Upper lobe of left lung (tissue), 6 donors: ENCODE data around the gene PTPN6. TPM values are rescaled to one million over a fixed set of nuclear protein-coding genes. Genes with fewer than 3 reads are reported as not detected.

Source experiments
- ATAC-seq, 2 donors: fragments of 200-7000 bp; cut with Tn5 transposase; one replicate each; pipeline ENCODE4 v1.9.1; 2022; ENCODE audit warnings: mild to moderate bottlenecking in 2 of 2, moderate library complexity in 2 of 2; ENCODE audit not compliant: low FRiP score in 2 of 2
- DNase-seq, 2 donors: peaks; one replicate each; pipeline ENCODE4 v3.0.0-alpha.2; 2019 to 2020
- H3K27ac ChIP-seq, 4 donors: fragments of 200-600 bp; sonication (generic); one replicate each; pipeline ENCODE4 v1.5.1; 2016 to 2019
- H3K27me3 ChIP-seq, 4 donors: fragments of 200-600 bp; sonication (generic); one replicate each; pipeline ENCODE4 v1.5.1; 2017 to 2019
- H3K36me3 ChIP-seq, 4 donors: fragments of 200-600 bp; sonication (generic); one replicate each; pipeline ENCODE4 v1.5.1; 2016 to 2019
- H3K4me1 ChIP-seq, 4 donors: fragments of 200-600 bp; sonication (generic); one replicate each; pipeline ENCODE4 v1.5.1; 2018 to 2019
- H3K4me3 ChIP-seq, 4 donors: fragments of 200-600 bp; sonication (generic); one replicate each; pipeline ENCODE4 v1.5.1; 2017 to 2019; ENCODE audit warnings: mild to moderate bottlenecking in 2 of 4, moderate library complexity in 1 of 4
- H3K9me3 ChIP-seq, 4 donors: fragments of 200-600 bp; sonication (generic); one replicate each; pipeline ENCODE4 v1.5.1; 2018 to 2019
- CTCF ChIP-seq, 6 experiments: fragments of 450-650 bp in 4 of 6; fragments of 200-600 bp in 2 of 6; sonication (generic) in 2 of 6; IDR thresholded peaks; one replicate each; pipeline ENCODE4 v1.5.1; 2016 to 2019; ENCODE audit warnings: antibody characterized with exemption in 6 of 6
- EP300 ChIP-seq, 4 donors: sonication (generic); formaldehyde crosslinking; IDR thresholded peaks; one replicate each; pipeline ENCODE4 v1.5.1; 2017; ENCODE audit warnings: antibody characterized with exemption in 4 of 4, control low read depth in 2 of 4
- POLR2A ChIP-seq, 4 donors: fragments of 450-650 bp; IDR thresholded peaks; one replicate each; pipeline ENCODE4 v1.5.1; 2016 to 2017; ENCODE audit warnings: antibody characterized with exemption in 4 of 4, mild to moderate bottlenecking in 2 of 4
- POLR2AphosphoS5 ChIP-seq, 2 donors: sonication (generic); formaldehyde crosslinking; IDR thresholded peaks; one replicate each; pipeline ENCODE4 v1.5.1; 2017; ENCODE audit warnings: antibody characterized with exemption in 2 of 2
- WGBS, 2 donors: methylation state at CpG; one replicate each; pipeline ENCODE4 v1.1.5; 2017 to 2018; 5-methylcytosine and 5-hydroxymethylcytosine counted together
- total RNA-seq, 6 donors: library from RNA; depleted of rRNA in 4 of 6; stranded (reverse); fragments of >200 nt in 4 of 6; gene quantifications; one replicate each; pipeline versions ENCODE4 v1.1.0 to v1.2.1, GENCODE V29; 2016 to 2021
- donor health status: DM: no; HTN: no; CAD: no; lungs with moderate emphysema.
- donor health status: DM: no; HTN: yes; CAD: no; lungs with severe emphysema.

The PTPN6 gene
- total RNA-seq, 6 donors from 2014 or later, result 56.3 to 215 (median 114) TPM

GRCh38 chr12:6998715-6999451, 47.7 kb downstream of the PTPN6 start:
- TF ChIP-seq POLR2AphosphoS5 (IDR thresholded peaks at IDR 0.05) (no peak), CTCF (IDR thresholded peaks at IDR 0.05) (no peak), POLR2A (IDR thresholded peaks at IDR 0.05) (no peak), EP300 (IDR thresholded peaks at IDR 0.05) (no peak)
- Histone ChIP-seq H3K27me3 (no peaks in the 10 kb centered on the region), H3K4me3 (no peak overlapping the region), H3K36me3 (peaks cover 5 to 38% (median 10%) of the 10 kb centered on the region in 4 donors), H3K4me1 (peaks cover 0 to 13% (median 5%) of the 10 kb centered on the region in 4 donors), H3K27ac (peak overlapping the region in 2 of 4 donors; percentile 2 to 23), H3K9me3 (no peaks in the 10 kb centered on the region)
- peak in 1 of 2 donors; percentile 66 for ATAC-seq
- DNase-seq, result no peak

GRCh38 chr12:7001921-7002591, 50.9 kb downstream of the PTPN6 start:
- ATAC-seq (no peak), DNase-seq (no peak)
- H3K27ac ChIP-seq, result no peak overlapping the region
- TF ChIP-seq EP300 (IDR thresholded peaks at IDR 0.05), result no peak
- 74 to 84% methylated on average over 7 of the region's 7 CpGs for WGBS, 2 donors
- H3K4me1 ChIP-seq, result peaks cover 0 to 19% (median 4%) of the 10 kb centered on the region in 4 donors
- H3K36me3 ChIP-seq, result peaks cover 2 to 31% (median 6%) of the 10 kb centered on the region in 4 donors
- no peaks in the 10 kb centered on the region for H3K27me3 ChIP-seq
- H3K9me3 ChIP-seq, result no peaks in the 10 kb centered on the region
- H3K4me3 ChIP-seq, result no peak overlapping the region

GRCh38 chr12:7004287-7004803, 53.2 kb downstream of the PTPN6 start:
- H3K4me1 ChIP-seq, result peaks cover 13 to 36% (median 22%) of the 10 kb centered on the region in 4 donors
- TF ChIP-seq CTCF (IDR thresholded peaks at IDR 0.05) (no peak), POLR2AphosphoS5 (IDR thresholded peaks at IDR 0.05) (no peak), EP300 (IDR thresholded peaks at IDR 0.05) (no peak), POLR2A (IDR thresholded peaks at IDR 0.05) (no peak)
- no peaks in the 10 kb centered on the region for H3K9me3 ChIP-seq
- no peak overlapping the region for H3K27ac ChIP-seq
- H3K27me3 ChIP-seq, result no peaks in the 10 kb centered on the region
- no peak for ATAC-seq
- H3K4me3 ChIP-seq, result no peak overlapping the region
- DNase-seq, result no peak
- WGBS, 2 donors, result 66 to 88% methylated on average over 2 of the region's 2 CpGs
- H3K36me3 ChIP-seq, result peaks cover 0 to 16% (median under 1%) of the 10 kb centered on the region in 4 donors

GRCh38 chr12:7004840-7005239, 53.7 kb downstream of the PTPN6 start:
- ATAC-seq, result no peak
- no peak overlapping the region for H3K4me3 ChIP-seq
- TF ChIP-seq POLR2A (IDR thresholded peaks at IDR 0.05) (no peak), POLR2AphosphoS5 (IDR thresholded peaks at IDR 0.05) (no peak), EP300 (IDR thresholded peaks at IDR 0.05) (no peak), CTCF (IDR thresholded peaks at IDR 0.05) (no peak)
- peaks cover 0 to 16% (median 0%) of the 10 kb centered on the region in 4 donors for H3K36me3 ChIP-seq
- no peaks in the 10 kb centered on the region for H3K27me3 ChIP-seq
- H3K9me3 ChIP-seq, result no peaks in the 10 kb centered on the region
- WGBS, 2 donors, result 78 to 85% methylated on average over 2 of the region's 2 CpGs
- no peak for DNase-seq
- H3K27ac ChIP-seq, result no peak overlapping the region
- H3K4me1 ChIP-seq, result peaks cover 14 to 37% (median 27%) of the 10 kb centered on the region in 4 donors

GRCh38 chr12:7005311-7005710, 54.2 kb downstream of the PTPN6 start:
- ATAC-seq (peak in 1 of 2 donors; percentile 42), DNase-seq (no peak)
- Histone ChIP-seq H3K9me3 (no peaks in the 10 kb centered on the region), H3K27ac (no peak overlapping the region), H3K36me3 (peaks cover 0 to 12% (median 0%) of the 10 kb centered on the region in 4 donors), H3K27me3 (no peaks in the 10 kb centered on the region), H3K4me3 (no peak overlapping the region), H3K4me1 (peaks cover 18 to 42% (median 32%) of the 10 kb centered on the region in 4 donors)
- 58 to 76% methylated on average over 2 of the region's 2 CpGs for WGBS, 2 donors
- TF ChIP-seq POLR2AphosphoS5 (IDR thresholded peaks at IDR 0.05), result no peak
- TF ChIP-seq POLR2A (IDR thresholded peaks at IDR 0.05), result no peak
- no peak for TF ChIP-seq CTCF (IDR thresholded peaks at IDR 0.05)
- no peak for TF ChIP-seq EP300 (IDR thresholded peaks at IDR 0.05)
